HG02588 (cell line): Measurements from ENCODE around the gene BOLL.
"Not testable (repeated sequence)": the region's sequence is repeated elsewhere in the genome, so short reads cannot be mapped to it uniquely, and the experiment has no call there.

Experiments
- ATAC-seq: cut with Tn5 transposase; IDR thresholded peaks from one replicate; pipeline ENCODE4 v1.9.1; 2021; ENCODE audit warnings: mild to moderate bottlenecking, moderate library complexity; ENCODE audit not compliant: unreplicated experiment

BOLL gene, protein sequence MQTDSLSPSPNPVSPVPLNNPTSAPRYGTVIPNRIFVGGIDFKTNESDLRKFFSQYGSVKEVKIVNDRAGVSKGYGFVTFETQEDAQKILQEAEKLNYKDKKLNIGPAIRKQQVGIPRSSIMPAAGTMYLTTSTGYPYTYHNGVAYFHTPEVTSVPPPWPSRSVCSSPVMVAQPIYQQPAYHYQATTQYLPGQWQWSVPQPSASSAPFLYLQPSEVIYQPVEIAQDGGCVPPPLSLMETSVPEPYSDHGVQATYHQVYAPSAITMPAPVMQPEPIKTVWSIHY

GRCh38 chr2:197784956-197785941, at the start of gene BOLL:
Gene BOLL (minus strand): TSS chr2:197785319. CDS start chr2:197781850, 3,469 bp downstream.
- no peak for ATAC-seq

DNA sequence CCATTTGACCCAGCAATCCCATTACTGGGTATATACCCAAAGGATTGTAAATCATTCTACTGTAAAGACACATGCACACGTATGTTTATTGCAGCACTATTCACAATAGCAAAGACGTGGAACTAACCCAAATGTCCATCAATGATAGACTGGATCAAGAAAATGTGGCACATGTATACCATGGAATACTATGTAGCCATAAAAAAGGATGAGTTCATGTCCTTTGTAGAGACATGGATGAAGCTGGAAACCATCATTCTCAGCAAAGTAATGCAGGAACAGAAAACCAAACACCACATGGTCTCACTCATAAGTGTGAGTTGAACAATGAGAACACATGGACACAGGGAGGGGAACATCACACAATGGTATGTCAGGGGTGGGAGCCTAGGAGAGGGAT, 49.7 kb upstream of the BOLL start:
- ATAC-seq: not testable (repeated sequence)

GRCh38 chr2:197828464-197829135, 43.5 kb upstream of the BOLL start:
- ATAC-seq: no peak

GRCh38 chr2:197827618-197828017, 42.5 kb upstream of the BOLL start:
- ATAC-seq: no peak

- ATAC-seq: no peak
Measured at GRCh38 chr2:197822333-197822732, 37.2 kb upstream of the BOLL start.

GRCh38 chr2:197821550-197822289, 36.6 kb upstream of the BOLL start:
- no peak for ATAC-seq

DNA sequence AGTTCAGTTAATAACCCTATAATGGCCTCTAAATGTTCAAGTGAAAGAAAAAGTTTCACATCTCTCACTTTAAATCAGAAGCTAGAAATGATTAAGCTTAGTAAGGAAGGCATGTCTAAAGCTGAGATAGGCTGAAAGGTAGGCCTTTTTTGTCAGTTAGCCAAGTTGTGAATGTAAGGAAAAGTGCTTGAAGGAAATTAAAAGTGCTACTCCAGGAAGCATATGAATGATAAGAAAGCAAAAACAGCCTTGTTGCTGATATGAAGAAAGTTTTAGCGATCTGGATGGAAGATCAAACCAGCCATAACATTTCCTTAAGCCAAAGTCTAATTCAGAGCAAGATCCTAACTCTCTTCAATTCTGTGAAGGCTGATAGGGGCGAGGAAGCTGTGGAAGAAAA, 29.4 kb upstream of the BOLL start:
- no peak for ATAC-seq

DNA sequence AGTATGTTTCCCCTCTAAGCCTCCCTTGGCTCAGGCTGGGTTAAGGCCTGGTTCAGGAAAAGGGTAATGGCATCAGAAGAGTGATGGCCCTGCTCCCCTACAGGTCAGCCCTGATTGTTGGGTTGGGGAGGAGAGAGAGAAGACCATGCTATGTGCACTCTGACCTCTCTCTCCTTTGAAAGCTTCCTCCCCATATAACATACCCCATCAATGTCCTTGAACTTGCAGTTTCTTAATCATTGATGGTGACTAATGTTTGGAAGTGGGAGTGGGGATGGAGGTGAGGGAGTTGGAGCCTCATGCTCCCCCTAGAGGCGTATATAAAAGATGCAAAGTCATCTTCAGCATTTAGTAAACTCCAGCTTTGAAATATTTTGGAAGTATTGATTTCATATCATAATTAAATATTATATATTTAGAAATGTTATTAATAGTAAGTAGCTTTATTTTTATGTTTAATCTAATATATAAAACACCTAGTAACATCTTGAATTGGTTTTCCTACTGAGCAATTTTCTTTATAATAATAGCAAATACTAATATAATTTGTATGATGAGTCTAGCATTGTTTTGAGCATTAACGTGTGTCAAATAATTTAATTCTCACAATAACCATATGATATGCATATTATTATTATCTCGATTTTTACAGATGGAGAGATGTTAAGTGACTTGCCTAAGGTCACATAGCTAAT, 28.1 kb upstream of the BOLL start:
- ATAC-seq: no peak

GRCh38 chr2:197810491-197810890, 25.4 kb upstream of the BOLL start:
- ATAC-seq: no peak

- ATAC-seq: no peak
Measured at GRCh38 chr2:197810016-197810415, 24.9 kb upstream of the BOLL start.

- no peak for ATAC-seq
Measured at GRCh38 chr2:197809064-197809463, 23.9 kb upstream of the BOLL start.

- no peak for ATAC-seq
Measured at GRCh38 chr2:197805715-197806633, 20.9 kb upstream of the BOLL start.

DNA sequence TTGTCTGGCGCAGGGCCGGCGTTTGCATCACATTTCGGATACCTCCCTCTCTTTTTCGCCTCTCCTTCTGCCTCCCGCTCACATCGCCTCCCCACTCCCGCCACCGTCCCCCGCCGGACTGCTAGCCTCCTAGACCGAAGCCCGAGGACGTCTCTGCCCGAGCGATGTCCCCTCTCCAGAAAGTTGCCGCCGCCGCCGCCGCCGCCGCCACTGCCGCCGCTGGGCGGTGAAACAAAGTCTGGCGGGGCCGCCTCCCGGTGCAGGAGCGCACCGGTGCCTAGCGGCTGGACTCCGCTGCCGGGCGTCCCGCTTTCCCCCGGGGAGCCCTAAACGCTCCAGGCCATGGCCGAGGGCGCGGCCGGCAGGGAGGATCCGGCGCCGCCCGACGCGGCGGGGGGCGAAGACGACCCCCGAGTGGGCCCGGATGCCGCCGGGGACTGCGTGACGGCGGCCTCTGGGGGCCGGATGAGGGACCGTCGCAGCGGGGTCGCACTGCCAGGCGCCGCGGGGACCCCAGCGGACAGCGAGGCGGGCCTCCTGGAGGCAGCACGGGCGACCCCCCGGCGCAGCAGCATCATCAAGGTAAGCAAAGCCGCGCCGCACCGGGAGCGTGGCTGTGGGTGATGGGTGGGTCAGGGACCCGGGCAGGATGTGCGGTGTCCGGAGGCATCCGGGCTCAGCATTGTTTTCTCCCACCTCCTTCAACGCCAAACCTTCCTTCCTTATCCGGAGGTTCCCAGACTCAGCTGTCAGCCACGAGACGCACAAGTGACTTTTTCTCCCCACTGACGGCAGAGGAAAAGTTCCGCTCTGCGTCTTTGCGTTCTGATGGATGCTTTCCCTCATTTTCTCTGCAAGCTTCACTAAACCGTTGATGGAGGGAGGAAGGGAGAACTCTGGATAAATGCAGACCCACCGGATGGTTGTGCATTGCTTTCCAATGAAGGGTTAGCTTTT, 19.9 kb upstream of the BOLL start:
- peak; percentile 28 for ATAC-seq

DNA sequence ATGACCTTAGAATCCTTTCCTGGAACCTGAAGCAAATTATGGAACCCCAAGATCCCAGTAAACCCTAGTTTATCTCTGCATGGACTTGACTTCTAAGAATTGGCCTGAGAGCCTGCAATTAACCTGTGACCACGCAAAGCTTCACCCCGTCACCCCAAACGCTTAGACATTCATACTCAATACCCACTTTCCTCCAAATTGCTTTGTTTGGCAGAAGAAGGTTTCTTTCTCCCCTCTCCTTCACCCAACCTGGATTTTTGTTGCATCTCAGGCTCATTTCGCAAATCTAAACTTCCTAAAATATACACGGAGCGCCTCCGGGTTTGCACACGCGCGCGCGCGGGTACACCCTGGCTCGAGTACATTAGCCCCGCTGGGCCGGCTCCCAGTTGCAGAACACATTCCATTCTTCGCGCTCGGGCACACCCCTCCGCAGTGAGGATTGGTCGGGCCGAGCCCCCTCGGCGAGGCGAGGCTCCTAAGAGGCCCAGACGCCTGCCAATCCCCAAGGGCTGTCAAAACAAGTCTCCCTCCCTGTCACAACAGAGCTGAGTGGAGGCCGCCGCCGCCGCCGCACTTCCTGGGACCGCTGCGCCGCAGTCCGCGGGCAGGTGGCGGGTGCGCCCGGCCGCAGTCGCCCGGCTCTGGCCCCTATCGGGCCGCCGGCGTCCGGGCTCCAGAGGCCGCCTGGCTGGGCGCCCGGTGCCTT, 19.1 kb upstream of the BOLL start, which contains the start of gene PLCL1:
Gene PLCL1, plus strand, starts transcription at position 545 of the 709 bp plus-strand sequence.
- peak; percentile 100 for ATAC-seq

GRCh38 chr2:197803033-197803444, 17.9 kb upstream of the BOLL start:
- ATAC-seq: no peak

- no peak for ATAC-seq
Measured at GRCh38 chr2:197801033-197801432, 15.9 kb upstream of the BOLL start.

DNA sequence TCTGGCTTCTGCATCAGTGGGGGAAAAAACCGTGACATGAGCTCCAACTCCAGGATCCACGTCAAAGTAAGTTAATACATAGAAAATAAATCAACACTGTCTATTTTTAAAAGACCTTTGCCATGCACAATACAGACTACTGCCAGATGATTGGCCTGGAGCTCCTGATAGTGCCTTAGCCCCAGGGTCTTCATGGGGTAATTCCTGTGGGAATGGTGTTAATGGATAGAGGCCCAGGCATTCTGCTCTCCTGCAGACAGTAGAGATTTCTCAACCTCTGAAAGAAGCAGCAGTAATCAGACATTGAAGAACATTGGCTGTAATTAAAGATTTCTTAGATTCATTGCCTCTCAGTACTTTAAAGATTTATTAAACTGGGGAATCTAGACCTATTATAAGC, 15.0 kb upstream of the BOLL start:
- ATAC-seq: no peak
